Panc1 (cell line): ENCODE measurements around the gene AKAP13. TPM values are rescaled to one million over a fixed set of nuclear protein-coding genes. Genes with fewer than 3 reads are reported as not detected.

ENCODE experiments used
- ATAC-seq: fragments of 200-7000 bp; cut with Tn5 transposase; 2 replicates; pipeline ENCODE4 v1.9.1; 2020; ENCODE audit warnings: mild to moderate bottlenecking, moderate library complexity
- BruUV-seq: library from RNA; stranded (reverse); fragments of 400-500 nt; replicated peaks from 2 replicates; lab custom pipeline; 2021; lab: Mats Ljungman, UMichigan
- CTCF ChIA-PET: fragments of 300-600 bp; sonication (Branson Sonifier 250); formaldehyde crosslinking; loops from one replicate; lab custom pipeline; 2022; ENCODE audit warnings: antibody characterized with exemption; lab: Charles Lee
- POLR2A ChIA-PET: fragments of 300-600 bp; sonication (Branson Sonifier 250); formaldehyde crosslinking; loops from one replicate; lab custom pipeline; 2022; ENCODE audit warnings: antibody characterized with exemption; lab: Charles Lee
- DNase-seq: peaks from one replicate; pipeline ENCODE4 v3.0.0-alpha.2; 2010; ENCODE audit warnings: low read depth, low spot score
- H3K27ac ChIP-seq: 2 replicates; pipeline ENCODE4 v1.5.1; 2011; ENCODE audit warnings: mild to moderate bottlenecking, low read length, inconsistent platforms
- H3K27me3 ChIP-seq: fragments of 200-500 bp; sonication (Bioruptor generic); 2 replicates; pipeline ENCODE4 v1.6.0; 2014; ENCODE audit warnings: low read length, inconsistent platforms; ENCODE audit not compliant: control insufficient read depth, insufficient read depth
- H3K36me3 ChIP-seq: fragments of 200-500 bp; sonication (Bioruptor generic); 2 replicates; pipeline ENCODE4 v1.5.1; 2014; ENCODE audit warnings: inconsistent platforms, mild to moderate bottlenecking, low read length, moderate library complexity; ENCODE audit not compliant: control insufficient read depth, insufficient read depth
- H3K4me1 ChIP-seq: 2 replicates; pipeline ENCODE4 v1.5.1; 2011; ENCODE audit warnings: inconsistent platforms, mild to moderate bottlenecking, low read length, moderate library complexity; ENCODE audit not compliant: control insufficient read depth, insufficient read depth
- H3K4me3 ChIP-seq, 2 experiments: 2 replicates each; pipeline ENCODE4 v1.5.1; 2011 to 2012; ENCODE audit warnings: low read depth in 2 of 2, low read length in 2 of 2, mild to moderate bottlenecking in 2 of 2, inconsistent platforms in 1 of 2, moderate library complexity in 1 of 2
- H3K9me3 ChIP-seq: fragments of 200-500 bp; sonication (Bioruptor generic); 2 replicates; pipeline ENCODE4 v1.5.1; 2014; ENCODE audit warnings: low read depth, mild to moderate bottlenecking, inconsistent platforms, low read length, moderate library complexity; ENCODE audit not compliant: control insufficient read depth, insufficient read depth
- CTCF ChIP-seq: fragments of 450-650 bp; IDR thresholded peaks from 2 replicates; pipeline ENCODE4 v1.5.1; 2017; ENCODE audit warnings: mild to moderate bottlenecking
- POLR2AphosphoS5 ChIP-seq: IDR thresholded peaks from 2 replicates; pipeline ENCODE4 v1.6.1; 2012; ENCODE audit warnings: mild to moderate bottlenecking, low read depth, low read length, moderate library complexity
- REST ChIP-seq, 2 experiments: IDR thresholded peaks; 2 replicates each; pipeline ENCODE4 v1.6.1; 2011 to 2012; ENCODE audit warnings: low read depth in 2 of 2, control low read depth in 1 of 2, low read length in 1 of 2, mild to moderate bottlenecking in 1 of 2, moderate library complexity in 1 of 2; ENCODE audit not compliant: insufficient read depth in 1 of 2
- SIN3A ChIP-seq: IDR thresholded peaks from 2 replicates; pipeline ENCODE4 v1.6.1; 2012; ENCODE audit warnings: low read depth, mild to moderate bottlenecking, low read length, moderate library complexity, borderline replicate concordance; ENCODE audit not compliant: insufficient read depth
- TCF7L2 ChIP-seq: IDR thresholded peaks from 2 replicates; pipeline ENCODE4 v1.6.1; 2011; ENCODE audit warnings: mild to moderate bottlenecking, low read depth, low read length, inconsistent platforms
- in situ Hi-C: cut with HindIII; loops from 2 replicates; pipeline ENCODE4 v1.10.0; 2016; ENCODE audit warnings: low sequenced_read_pairs, low pct_unique_long_range_greater_than_20kb
- intact Hi-C: fragments of 100-400 bp; cut with micrococcal nuclease; formaldehyde crosslinking; loops from one replicate; pipeline ENCODE4 v1.10.0; 2022; ENCODE audit not compliant: unreplicated experiment
- total RNA-seq: library from RNA; stranded (reverse); gene quantifications from one replicate; pipeline ENCODE4 v1.2.1, GENCODE V29; 2021; ENCODE audit not compliant: unreplicated experiment

AKAP13 gene
- total RNA-seq, 1 experiment from 2014 or later, result 94.2 TPM

- no peaks in the 10 kb centered on the region for H3K9me3 ChIP-seq
- BruUV-seq, result no TSS peak
- H3K36me3 ChIP-seq, result no peaks in the 10 kb centered on the region
- CTCF ChIA-PET, result no interaction called here
- no peak overlapping the region for H3K4me3 ChIP-seq
- H3K27ac ChIP-seq, result no peak overlapping the region
- POLR2A ChIA-PET, result interaction anchor here (0.6 kb wide), 1 partner anchor 174 kb away, joined by 12 read pairs; no protein-coding TSS in a partner anchor
- no peak for TF ChIP-seq CTCF
- TF ChIP-seq POLR2AphosphoS5, result no peak
- no peak for TF ChIP-seq REST (IDR thresholded peaks at IDR 0.05; ENCODE audit: insufficient read depth in 1 of 2, low read depth in 2 of 2, low read length in 1 of 2)
- no peak for TF ChIP-seq SIN3A
- no peak for TF ChIP-seq TCF7L2
- no peaks in the 10 kb centered on the region for H3K27me3 ChIP-seq
- H3K4me1 ChIP-seq, result peaks cover 15% of the 10 kb centered on the region
- in situ Hi-C loops, result no loop called here
- peak; percentile 86 for ATAC-seq
- intact Hi-C loops, result no loop called here
- DNase-seq, result peak; percentile 81
Observed at GRCh38 chr15:85494048-85494777, 113.8 kb downstream of the AKAP13 start.

GRCh38 chr15:85495096-85495495 is 114.7 kb downstream of the AKAP13 start:
- TF ChIP-seq REST (IDR thresholded peaks at IDR 0.05; ENCODE audit: insufficient read depth in 1 of 2, low read depth in 2 of 2, low read length in 1 of 2) (no peak), TCF7L2 (no peak), SIN3A (no peak), POLR2AphosphoS5 (no peak), CTCF (no peak)
- H3K36me3 ChIP-seq, result no peaks in the 10 kb centered on the region
- ATAC-seq, result no peak
- DNase-seq, result no peak
- POLR2A ChIA-PET, result no interaction called here
- CTCF ChIA-PET, result interaction anchor here (0.6 kb wide), 1 partner anchor 9 kb away, joined by 3 read pairs; no protein-coding TSS in a partner anchor
- H3K4me1 ChIP-seq, result peaks cover 22% of the 10 kb centered on the region
- H3K9me3 ChIP-seq, result no peaks in the 10 kb centered on the region
- in situ Hi-C loops (no loop called here), intact Hi-C loops (no loop called here)
- no peaks in the 10 kb centered on the region for H3K27me3 ChIP-seq
- no peak overlapping the region for H3K4me3 ChIP-seq
- BruUV-seq, result no TSS peak
- H3K27ac ChIP-seq, result no peak overlapping the region
